ENCODE data around the gene MORN1. TPM values are rescaled to one million over a fixed set of nuclear protein-coding genes. Genes with fewer than 3 reads are reported as not detected.

MORN1 gene
- polyA plus RNA-seq, 1 of the 3 experiments (the other 2 are of a cell fraction) = 16.3 TPM

DNA sequence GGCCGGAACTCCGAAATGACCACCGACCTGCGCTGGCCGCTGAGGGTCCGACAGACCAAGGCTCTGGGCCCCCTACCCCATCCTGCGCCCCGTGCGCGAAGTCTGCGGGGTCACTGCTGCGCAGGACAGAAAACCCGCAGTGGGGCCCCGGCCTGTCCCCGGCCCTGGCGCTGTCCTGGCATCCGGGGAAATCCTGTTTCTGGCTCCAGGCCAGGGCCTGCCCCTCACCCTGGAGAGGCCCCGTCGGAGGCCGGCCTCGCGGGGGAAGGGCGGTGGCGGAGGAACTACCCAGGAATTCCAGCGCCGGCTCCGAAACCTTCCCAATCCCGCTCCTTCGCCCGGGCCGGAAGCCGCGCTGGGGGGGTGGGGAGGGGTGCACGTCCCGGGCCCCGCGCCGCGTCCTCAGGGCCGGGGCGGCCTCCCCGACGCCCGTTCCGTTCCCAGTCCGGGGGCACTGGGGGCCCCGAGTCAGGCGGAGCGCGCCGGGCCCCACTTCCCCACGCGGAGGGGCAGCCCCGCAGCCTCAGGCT lies 77.0 kb downstream of the MORN1 start (continued):
- TF ChIP-seq, protein P1, sequence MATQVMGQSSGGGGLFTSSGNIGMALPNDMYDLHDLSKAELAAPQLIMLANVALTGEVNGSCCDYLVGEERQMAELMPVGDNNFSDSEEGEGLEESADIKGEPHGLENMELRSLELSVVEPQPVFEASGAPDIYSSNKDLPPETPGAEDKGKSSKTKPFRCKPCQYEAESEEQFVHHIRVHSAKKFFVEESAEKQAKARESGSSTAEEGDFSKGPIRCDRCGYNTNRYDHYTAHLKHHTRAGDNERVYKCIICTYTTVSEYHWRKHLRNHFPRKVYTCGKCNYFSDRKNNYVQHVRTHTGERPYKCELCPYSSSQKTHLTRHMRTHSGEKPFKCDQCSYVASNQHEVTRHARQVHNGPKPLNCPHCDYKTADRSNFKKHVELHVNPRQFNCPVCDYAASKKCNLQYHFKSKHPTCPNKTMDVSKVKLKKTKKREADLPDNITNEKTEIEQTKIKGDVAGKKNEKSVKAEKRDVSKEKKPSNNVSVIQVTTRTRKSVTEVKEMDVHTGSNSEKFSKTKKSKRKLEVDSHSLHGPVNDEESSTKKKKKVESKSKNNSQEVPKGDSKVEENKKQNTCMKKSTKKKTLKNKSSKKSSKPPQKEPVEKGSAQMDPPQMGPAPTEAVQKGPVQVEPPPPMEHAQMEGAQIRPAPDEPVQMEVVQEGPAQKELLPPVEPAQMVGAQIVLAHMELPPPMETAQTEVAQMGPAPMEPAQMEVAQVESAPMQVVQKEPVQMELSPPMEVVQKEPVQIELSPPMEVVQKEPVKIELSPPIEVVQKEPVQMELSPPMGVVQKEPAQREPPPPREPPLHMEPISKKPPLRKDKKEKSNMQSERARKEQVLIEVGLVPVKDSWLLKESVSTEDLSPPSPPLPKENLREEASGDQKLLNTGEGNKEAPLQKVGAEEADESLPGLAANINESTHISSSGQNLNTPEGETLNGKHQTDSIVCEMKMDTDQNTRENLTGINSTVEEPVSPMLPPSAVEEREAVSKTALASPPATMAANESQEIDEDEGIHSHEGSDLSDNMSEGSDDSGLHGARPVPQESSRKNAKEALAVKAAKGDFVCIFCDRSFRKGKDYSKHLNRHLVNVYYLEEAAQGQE (IDR thresholded peaks at IDR 0.05; ENCODE audit: low read depth, low read length) = no peak
- TF ChIP-seq CHD2 (IDR thresholded peaks at IDR 0.05; ENCODE audit: low read length, partially characterized antibody) = peak; percentile 64
- no peak for TF ChIP-seq MEF2A (IDR thresholded peaks at IDR 0.05; ENCODE audit: borderline replicate concordance, low read depth)
- no peak for TF ChIP-seq FOXM1 (IDR thresholded peaks at IDR 0.05; ENCODE audit: low read depth)
- TF ChIP-seq, protein P2, sequence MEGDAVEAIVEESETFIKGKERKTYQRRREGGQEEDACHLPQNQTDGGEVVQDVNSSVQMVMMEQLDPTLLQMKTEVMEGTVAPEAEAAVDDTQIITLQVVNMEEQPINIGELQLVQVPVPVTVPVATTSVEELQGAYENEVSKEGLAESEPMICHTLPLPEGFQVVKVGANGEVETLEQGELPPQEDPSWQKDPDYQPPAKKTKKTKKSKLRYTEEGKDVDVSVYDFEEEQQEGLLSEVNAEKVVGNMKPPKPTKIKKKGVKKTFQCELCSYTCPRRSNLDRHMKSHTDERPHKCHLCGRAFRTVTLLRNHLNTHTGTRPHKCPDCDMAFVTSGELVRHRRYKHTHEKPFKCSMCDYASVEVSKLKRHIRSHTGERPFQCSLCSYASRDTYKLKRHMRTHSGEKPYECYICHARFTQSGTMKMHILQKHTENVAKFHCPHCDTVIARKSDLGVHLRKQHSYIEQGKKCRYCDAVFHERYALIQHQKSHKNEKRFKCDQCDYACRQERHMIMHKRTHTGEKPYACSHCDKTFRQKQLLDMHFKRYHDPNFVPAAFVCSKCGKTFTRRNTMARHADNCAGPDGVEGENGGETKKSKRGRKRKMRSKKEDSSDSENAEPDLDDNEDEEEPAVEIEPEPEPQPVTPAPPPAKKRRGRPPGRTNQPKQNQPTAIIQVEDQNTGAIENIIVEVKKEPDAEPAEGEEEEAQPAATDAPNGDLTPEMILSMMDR (IDR thresholded peaks at IDR 0.05) = no peak
- no peak for TF ChIP-seq RXRA (IDR thresholded peaks at IDR 0.05; ENCODE audit: borderline replicate concordance, low read depth)
- TF ChIP-seq JUND (IDR thresholded peaks at IDR 0.05) = no peak
- TF ChIP-seq, protein P3, sequence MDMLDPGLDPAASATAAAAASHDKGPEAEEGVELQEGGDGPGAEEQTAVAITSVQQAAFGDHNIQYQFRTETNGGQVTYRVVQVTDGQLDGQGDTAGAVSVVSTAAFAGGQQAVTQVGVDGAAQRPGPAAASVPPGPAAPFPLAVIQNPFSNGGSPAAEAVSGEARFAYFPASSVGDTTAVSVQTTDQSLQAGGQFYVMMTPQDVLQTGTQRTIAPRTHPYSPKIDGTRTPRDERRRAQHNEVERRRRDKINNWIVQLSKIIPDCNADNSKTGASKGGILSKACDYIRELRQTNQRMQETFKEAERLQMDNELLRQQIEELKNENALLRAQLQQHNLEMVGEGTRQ (IDR thresholded peaks at IDR 0.05; ENCODE audit: borderline replicate concordance, low read depth, low read length) = no peak
- TF ChIP-seq, protein P4, sequence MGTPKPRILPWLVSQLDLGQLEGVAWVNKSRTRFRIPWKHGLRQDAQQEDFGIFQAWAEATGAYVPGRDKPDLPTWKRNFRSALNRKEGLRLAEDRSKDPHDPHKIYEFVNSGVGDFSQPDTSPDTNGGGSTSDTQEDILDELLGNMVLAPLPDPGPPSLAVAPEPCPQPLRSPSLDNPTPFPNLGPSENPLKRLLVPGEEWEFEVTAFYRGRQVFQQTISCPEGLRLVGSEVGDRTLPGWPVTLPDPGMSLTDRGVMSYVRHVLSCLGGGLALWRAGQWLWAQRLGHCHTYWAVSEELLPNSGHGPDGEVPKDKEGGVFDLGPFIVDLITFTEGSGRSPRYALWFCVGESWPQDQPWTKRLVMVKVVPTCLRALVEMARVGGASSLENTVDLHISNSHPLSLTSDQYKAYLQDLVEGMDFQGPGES (IDR thresholded peaks at IDR 0.05; ENCODE audit: low read depth, low read length) = no peak
- peak; percentile 80 for TF ChIP-seq NFIC (IDR thresholded peaks at IDR 0.05; ENCODE audit: borderline replicate concordance)
- TF ChIP-seq RAD21 (IDR thresholded peaks at IDR 0.05; ENCODE audit: low read length) = no peak; the same call in 1 of the 2 replicates
- TF ChIP-seq RFX5 (IDR thresholded peaks at IDR 0.05; ENCODE audit: low read length) = no peak
- TF ChIP-seq SMC3 (IDR thresholded peaks at IDR 0.05; ENCODE audit: low read depth, low read length) = no peak
- no peak for TF ChIP-seq SIN3A (IDR thresholded peaks at IDR 0.05; ENCODE audit: borderline replicate concordance, low read depth, low read length)
- TF ChIP-seq, protein P5, sequence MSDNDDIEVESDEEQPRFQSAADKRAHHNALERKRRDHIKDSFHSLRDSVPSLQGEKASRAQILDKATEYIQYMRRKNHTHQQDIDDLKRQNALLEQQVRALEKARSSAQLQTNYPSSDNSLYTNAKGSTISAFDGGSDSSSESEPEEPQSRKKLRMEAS (IDR thresholded peaks at IDR 0.05; ENCODE audit: low read depth) = no peak
- no peak for TF ChIP-seq EZH2phosphoT487 (IDR thresholded peaks at IDR 0.05; ENCODE audit: borderline replicate concordance, low read depth)
- no peak for TF ChIP-seq RCOR1 (IDR thresholded peaks at IDR 0.05; ENCODE audit: low read length)

All from SK-N-SH (cell line).